ENCODE data around the gene ELOVL1.

The ELOVL1 gene

GRCh38 chr1:43349594-43350306 lies 18.1 kb downstream of the ELOVL1 start:
- Histone ChIP-seq H3K27me3 (ENCODE audit: insufficient read depth, poor library complexity, severe bottlenecking) (no peaks in the 10 kb centered on the region), H3K4me3 (replicated peaks; ENCODE audit: insufficient read depth, low read length) (no peak overlapping the region), H3K27ac (replicated peaks) (no peak overlapping the region)
- no peak for DNase-seq (ENCODE audit: low read depth in 1 of 2, low spot score in 1 of 2)
- TF ChIP-seq GABPA (IDR thresholded peaks at IDR 0.05; ENCODE audit: low read depth) (no peak), POLR2AphosphoS5 (IDR thresholded peaks at IDR 0.05; ENCODE audit: low read depth) (no peak)

DNA sequence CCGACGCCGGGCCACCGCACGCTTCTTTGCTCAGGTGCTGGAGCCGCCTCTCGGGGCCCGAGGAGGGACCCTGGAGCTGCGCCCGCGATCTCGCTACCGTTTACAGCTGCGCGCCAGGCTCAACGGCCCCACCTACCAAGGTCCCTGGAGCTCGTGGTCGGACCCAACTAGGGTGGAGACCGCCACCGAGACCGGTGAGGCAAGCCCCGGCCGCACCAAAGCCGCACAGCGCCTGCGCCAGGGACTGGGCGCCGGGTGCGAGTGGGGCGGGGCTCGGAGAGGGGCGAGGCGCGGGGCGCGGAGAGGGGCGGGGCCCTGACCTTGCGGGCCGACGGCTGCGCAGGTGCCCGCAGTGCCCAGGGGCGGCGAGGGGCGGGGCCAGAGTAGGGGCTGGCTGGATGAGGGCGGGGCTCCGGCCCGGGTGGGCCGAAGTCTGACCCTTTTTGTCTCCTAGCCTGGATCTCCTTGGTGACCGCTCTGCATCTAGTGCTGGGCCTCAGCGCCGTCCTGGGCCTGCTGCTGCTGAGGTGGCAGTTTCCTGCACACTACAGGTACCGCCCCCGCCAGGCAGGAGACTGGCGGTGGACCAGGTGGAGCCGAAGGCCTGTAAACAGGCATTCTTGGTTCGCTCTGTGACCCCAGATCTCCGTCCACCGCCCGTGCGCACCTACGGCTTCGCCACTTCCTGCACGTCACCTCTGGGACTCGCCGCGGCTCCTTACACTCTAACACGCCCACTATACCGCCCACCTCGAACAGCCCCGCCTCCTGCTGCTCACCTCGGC lies 18.8 kb downstream of the ELOVL1 start:
- no peak for DNase-seq (ENCODE audit: low read depth in 1 of 2, low spot score in 1 of 2)
- Histone ChIP-seq H3K27ac (replicated peaks) (no peak overlapping the region), H3K4me3 (replicated peaks; ENCODE audit: insufficient read depth, low read length) (no peak overlapping the region), H3K27me3 (ENCODE audit: insufficient read depth, poor library complexity, severe bottlenecking) (no peaks in the 10 kb centered on the region)
- no peak for TF ChIP-seq GABPA (IDR thresholded peaks at IDR 0.05; ENCODE audit: low read depth)
- TF ChIP-seq, protein P1, sequence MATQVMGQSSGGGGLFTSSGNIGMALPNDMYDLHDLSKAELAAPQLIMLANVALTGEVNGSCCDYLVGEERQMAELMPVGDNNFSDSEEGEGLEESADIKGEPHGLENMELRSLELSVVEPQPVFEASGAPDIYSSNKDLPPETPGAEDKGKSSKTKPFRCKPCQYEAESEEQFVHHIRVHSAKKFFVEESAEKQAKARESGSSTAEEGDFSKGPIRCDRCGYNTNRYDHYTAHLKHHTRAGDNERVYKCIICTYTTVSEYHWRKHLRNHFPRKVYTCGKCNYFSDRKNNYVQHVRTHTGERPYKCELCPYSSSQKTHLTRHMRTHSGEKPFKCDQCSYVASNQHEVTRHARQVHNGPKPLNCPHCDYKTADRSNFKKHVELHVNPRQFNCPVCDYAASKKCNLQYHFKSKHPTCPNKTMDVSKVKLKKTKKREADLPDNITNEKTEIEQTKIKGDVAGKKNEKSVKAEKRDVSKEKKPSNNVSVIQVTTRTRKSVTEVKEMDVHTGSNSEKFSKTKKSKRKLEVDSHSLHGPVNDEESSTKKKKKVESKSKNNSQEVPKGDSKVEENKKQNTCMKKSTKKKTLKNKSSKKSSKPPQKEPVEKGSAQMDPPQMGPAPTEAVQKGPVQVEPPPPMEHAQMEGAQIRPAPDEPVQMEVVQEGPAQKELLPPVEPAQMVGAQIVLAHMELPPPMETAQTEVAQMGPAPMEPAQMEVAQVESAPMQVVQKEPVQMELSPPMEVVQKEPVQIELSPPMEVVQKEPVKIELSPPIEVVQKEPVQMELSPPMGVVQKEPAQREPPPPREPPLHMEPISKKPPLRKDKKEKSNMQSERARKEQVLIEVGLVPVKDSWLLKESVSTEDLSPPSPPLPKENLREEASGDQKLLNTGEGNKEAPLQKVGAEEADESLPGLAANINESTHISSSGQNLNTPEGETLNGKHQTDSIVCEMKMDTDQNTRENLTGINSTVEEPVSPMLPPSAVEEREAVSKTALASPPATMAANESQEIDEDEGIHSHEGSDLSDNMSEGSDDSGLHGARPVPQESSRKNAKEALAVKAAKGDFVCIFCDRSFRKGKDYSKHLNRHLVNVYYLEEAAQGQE (IDR thresholded peaks at IDR 0.05; ENCODE audit: insufficient replicate concordance, low read depth) = no peak
- TF ChIP-seq SPI1 (IDR thresholded peaks at IDR 0.05; ENCODE audit: borderline replicate concordance, low read depth) = no peak
- no peak for TF ChIP-seq CTCF (IDR thresholded peaks at IDR 0.05; ENCODE audit: insufficient read depth, low read length)
- TF ChIP-seq POLR2AphosphoS5 (IDR thresholded peaks at IDR 0.05; ENCODE audit: low read depth) = no peak

- no peak for DNase-seq (ENCODE audit: low read depth in 1 of 2, low spot score in 1 of 2)
- no peak for TF ChIP-seq SPI1 (IDR thresholded peaks at IDR 0.05; ENCODE audit: borderline replicate concordance, low read depth)
- TF ChIP-seq, protein P1 (IDR thresholded peaks at IDR 0.05; ENCODE audit: insufficient replicate concordance, low read depth) = no peak
- TF ChIP-seq CTCF (IDR thresholded peaks at IDR 0.05; ENCODE audit: insufficient read depth, low read length) = no peak
- no peak for TF ChIP-seq POLR2AphosphoS5 (IDR thresholded peaks at IDR 0.05; ENCODE audit: low read depth)
- TF ChIP-seq GABPA (IDR thresholded peaks at IDR 0.05; ENCODE audit: low read depth) = no peak
- Histone ChIP-seq H3K27ac (replicated peaks) (no peak overlapping the region), H3K4me3 (replicated peaks; ENCODE audit: insufficient read depth, low read length) (no peak overlapping the region), H3K27me3 (ENCODE audit: insufficient read depth, poor library complexity, severe bottlenecking) (no peaks in the 10 kb centered on the region)
Observed at GRCh38 chr1:43348343-43348808, 19.4 kb downstream of the ELOVL1 start.

GRCh38 chr1:43346636-43347035 lies 21.2 kb downstream of the ELOVL1 start:
- H3K4me3 ChIP-seq (replicated peaks; ENCODE audit: insufficient read depth, low read length) = no peak overlapping the region
- H3K27ac ChIP-seq (replicated peaks) = no peak overlapping the region
- H3K27me3 ChIP-seq (ENCODE audit: insufficient read depth, poor library complexity, severe bottlenecking) = no peaks in the 10 kb centered on the region
- DNase-seq (ENCODE audit: low read depth in 1 of 2, low spot score in 1 of 2) = no peak
- TF ChIP-seq POLR2AphosphoS5 (IDR thresholded peaks at IDR 0.05; ENCODE audit: low read depth) (no peak), GABPA (IDR thresholded peaks at IDR 0.05; ENCODE audit: low read depth) (no peak), CTCF (IDR thresholded peaks at IDR 0.05; ENCODE audit: insufficient read depth, low read length) (no peak), SPI1 (IDR thresholded peaks at IDR 0.05; ENCODE audit: borderline replicate concordance, low read depth) (no peak)
- TF ChIP-seq, protein P1 (IDR thresholded peaks at IDR 0.05; ENCODE audit: insufficient replicate concordance, low read depth) = no peak
